ENCODE data around the gene ELL.

DNA sequence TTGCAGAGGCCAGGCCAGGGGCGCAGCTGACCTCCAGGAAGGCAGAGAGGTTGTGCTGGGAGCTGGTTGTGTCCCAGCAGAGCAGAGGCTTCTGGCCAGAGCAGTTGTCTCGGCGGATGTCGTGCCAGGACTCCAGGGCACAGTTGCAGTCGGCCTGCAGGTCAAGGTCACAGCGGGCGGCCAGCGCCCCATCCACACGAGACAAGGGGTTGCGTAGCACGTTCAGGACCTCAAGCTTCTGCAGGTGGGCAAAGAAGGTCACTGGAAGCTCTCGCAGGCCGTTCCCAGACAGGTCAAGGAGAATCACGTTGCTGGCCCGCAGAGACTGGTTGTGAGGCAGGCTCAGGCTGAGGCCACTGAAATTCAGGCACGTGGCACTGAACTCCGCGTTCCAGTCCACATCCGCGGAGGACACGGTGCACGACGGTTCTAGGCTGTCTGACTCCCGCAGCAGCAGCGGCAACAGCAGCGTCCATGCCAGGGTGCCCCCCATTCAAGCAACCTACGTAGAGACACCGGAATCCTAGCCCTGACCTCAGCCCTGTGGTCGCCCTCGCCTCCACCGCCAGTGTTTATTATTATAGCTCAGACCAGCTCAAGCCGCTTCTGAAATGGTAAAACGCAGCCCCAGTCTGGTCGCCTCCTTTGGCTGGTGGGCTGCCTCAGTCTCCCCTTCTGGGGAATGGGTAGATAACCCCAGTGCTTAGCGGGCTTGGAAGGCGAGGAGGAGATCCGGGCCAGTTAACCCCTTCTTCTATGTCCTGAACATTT, 125.2 kb downstream of the ELL start:
- TF ChIP-seq OSR1 (CRISPR knock-in tag; IDR thresholded peaks at IDR 0.05) (no peak), PATZ1 (CRISPR knock-in tag; IDR thresholded peaks at IDR 0.05; ENCODE audit: borderline replicate concordance) (no peak), TCF4 (CRISPR knock-in tag; IDR thresholded peaks at IDR 0.05; ENCODE audit: borderline replicate concordance) (no peak), ISL1 (CRISPR knock-in tag; IDR thresholded peaks at IDR 0.05) (no peak), ESRRG (CRISPR knock-in tag; IDR thresholded peaks at IDR 0.05) (no peak), TOX (CRISPR knock-in tag; IDR thresholded peaks at IDR 0.05; ENCODE audit: borderline replicate concordance) (no peak), ZC3H10 (CRISPR knock-in tag; IDR thresholded peaks at IDR 0.05) (no peak)
- TF ChIP-seq, protein P1, sequence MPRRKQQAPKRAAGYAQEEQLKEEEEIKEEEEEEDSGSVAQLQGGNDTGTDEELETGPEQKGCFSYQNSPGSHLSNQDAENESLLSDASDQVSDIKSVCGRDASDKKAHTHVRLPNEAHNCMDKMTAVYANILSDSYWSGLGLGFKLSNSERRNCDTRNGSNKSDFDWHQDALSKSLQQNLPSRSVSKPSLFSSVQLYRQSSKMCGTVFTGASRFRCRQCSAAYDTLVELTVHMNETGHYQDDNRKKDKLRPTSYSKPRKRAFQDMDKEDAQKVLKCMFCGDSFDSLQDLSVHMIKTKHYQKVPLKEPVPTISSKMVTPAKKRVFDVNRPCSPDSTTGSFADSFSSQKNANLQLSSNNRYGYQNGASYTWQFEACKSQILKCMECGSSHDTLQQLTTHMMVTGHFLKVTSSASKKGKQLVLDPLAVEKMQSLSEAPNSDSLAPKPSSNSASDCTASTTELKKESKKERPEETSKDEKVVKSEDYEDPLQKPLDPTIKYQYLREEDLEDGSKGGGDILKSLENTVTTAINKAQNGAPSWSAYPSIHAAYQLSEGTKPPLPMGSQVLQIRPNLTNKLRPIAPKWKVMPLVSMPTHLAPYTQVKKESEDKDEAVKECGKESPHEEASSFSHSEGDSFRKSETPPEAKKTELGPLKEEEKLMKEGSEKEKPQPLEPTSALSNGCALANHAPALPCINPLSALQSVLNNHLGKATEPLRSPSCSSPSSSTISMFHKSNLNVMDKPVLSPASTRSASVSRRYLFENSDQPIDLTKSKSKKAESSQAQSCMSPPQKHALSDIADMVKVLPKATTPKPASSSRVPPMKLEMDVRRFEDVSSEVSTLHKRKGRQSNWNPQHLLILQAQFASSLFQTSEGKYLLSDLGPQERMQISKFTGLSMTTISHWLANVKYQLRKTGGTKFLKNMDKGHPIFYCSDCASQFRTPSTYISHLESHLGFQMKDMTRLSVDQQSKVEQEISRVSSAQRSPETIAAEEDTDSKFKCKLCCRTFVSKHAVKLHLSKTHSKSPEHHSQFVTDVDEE (CRISPR knock-in tag; IDR thresholded peaks at IDR 0.05): no peak

Data from SK-N-SH treated with all-trans-retinoic acid at 6 μM for 48 hours (cell line).